ENCODE results near the gene NUP54. TPM values are rescaled to one million over a fixed set of nuclear protein-coding genes. Genes with fewer than 3 reads are reported as not detected.

Gene NUP54
- total and polyA plus RNA-seq, 2 donors from 2014 or later = 15.6 to 40.8 TPM

GRCh38 chr4:76090241-76090691 lies 57.9 kb downstream of the NUP54 start:
- H3K36me3 ChIP-seq (ENCODE audit: control insufficient read depth in 2 of 3, insufficient read depth in 3 of 3, low read length in 3 of 3) = no peaks in the 10 kb centered on the region
- intact Hi-C loops (cut with DNase I) = no loop called here
- H3K9ac ChIP-seq (ENCODE audit: low read length in 3 of 3) = no peak overlapping the region
- H3K27ac ChIP-seq (ENCODE audit: low read depth in 2 of 2, low read length in 2 of 2) = no peak overlapping the region
- DNase-seq (peak in 1 of 5 donors; percentile 29), FAIRE-seq (peak; percentile 78)
- H3K4me3 ChIP-seq (ENCODE audit: low read length in 3 of 3) = no peak overlapping the region
- H3K9me3 ChIP-seq (ENCODE audit: control insufficient read depth in 2 of 3, insufficient read depth in 1 of 3, low read length in 3 of 3) = no peaks in the 10 kb centered on the region
- peaks cover 0 to 2% (median 0%) of the 10 kb centered on the region in 3 donors for H3K4me1 ChIP-seq (ENCODE audit: control insufficient read depth in 2 of 3, insufficient read depth in 2 of 3, low read depth in 1 of 3, low read length in 3 of 3)
- no peak for TF ChIP-seq CTCF (IDR thresholded peaks at IDR 0.05; ENCODE audit: borderline replicate concordance, extremely low read depth, insufficient read depth)
- H3K27me3 ChIP-seq (ENCODE audit: control insufficient read depth, insufficient read depth, low read length) = no peaks in the 10 kb centered on the region

DNA sequence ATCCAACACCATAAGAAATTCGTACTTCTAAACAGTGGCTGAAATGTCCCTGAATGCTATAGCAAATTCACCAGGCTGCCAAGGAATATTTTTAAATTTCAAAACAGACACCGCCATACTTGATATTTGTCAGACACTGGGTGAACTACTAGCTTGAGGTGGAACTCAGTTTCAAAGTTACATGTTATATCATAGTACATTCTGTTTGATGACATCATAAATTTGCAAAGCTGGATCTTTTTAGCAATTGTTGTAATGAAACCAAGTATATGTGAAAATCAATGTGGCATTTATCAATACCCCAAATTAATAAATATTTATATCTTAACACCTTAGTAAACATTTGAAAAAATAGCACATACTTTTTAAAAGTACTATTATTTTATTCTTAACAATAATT lies 59.5 kb downstream of the NUP54 start:
- Histone ChIP-seq H3K36me3 (ENCODE audit: control insufficient read depth in 2 of 3, insufficient read depth in 3 of 3, low read length in 3 of 3) (no peaks in the 10 kb centered on the region), H3K9ac (ENCODE audit: low read length in 3 of 3) (no peak overlapping the region), H3K4me1 (ENCODE audit: control insufficient read depth in 2 of 3, insufficient read depth in 2 of 3, low read depth in 1 of 3, low read length in 3 of 3) (peaks cover 0 to 2% (median 0%) of the 10 kb centered on the region in 3 donors), H3K9me3 (ENCODE audit: control insufficient read depth in 2 of 3, insufficient read depth in 1 of 3, low read length in 3 of 3) (no peaks in the 10 kb centered on the region), H3K4me3 (ENCODE audit: low read length in 3 of 3) (no peak overlapping the region), H3K27me3 (ENCODE audit: control insufficient read depth, insufficient read depth, low read length) (no peaks in the 10 kb centered on the region), H3K27ac (ENCODE audit: low read depth in 2 of 2, low read length in 2 of 2) (no peak overlapping the region)
- intact Hi-C loops (cut with DNase I) = no loop called here
- FAIRE-seq = no peak
- TF ChIP-seq CTCF (IDR thresholded peaks at IDR 0.05; ENCODE audit: borderline replicate concordance, extremely low read depth, insufficient read depth) = no peak
- no peak for DNase-seq

GRCh38 chr4:76087007-76087769 lies 61.0 kb downstream of the NUP54 start:
- peak; percentile 51 for FAIRE-seq
- Histone ChIP-seq H3K27ac (ENCODE audit: low read depth in 2 of 2, low read length in 2 of 2) (no peak overlapping the region), H3K27me3 (ENCODE audit: control insufficient read depth, insufficient read depth, low read length) (no peaks in the 10 kb centered on the region), H3K9me3 (ENCODE audit: control insufficient read depth in 2 of 3, insufficient read depth in 1 of 3, low read length in 3 of 3) (no peaks in the 10 kb centered on the region), H3K4me1 (ENCODE audit: control insufficient read depth in 2 of 3, insufficient read depth in 2 of 3, low read depth in 1 of 3, low read length in 3 of 3) (peaks cover 0 to 2% (median 0%) of the 10 kb centered on the region in 3 donors), H3K36me3 (ENCODE audit: control insufficient read depth in 2 of 3, insufficient read depth in 3 of 3, low read length in 3 of 3) (no peaks in the 10 kb centered on the region), H3K4me3 (ENCODE audit: low read length in 3 of 3) (peak overlapping the region in 1 of 3 donors; percentile 40), H3K9ac (ENCODE audit: low read length in 3 of 3) (no peak overlapping the region)
- peak; percentile 42 to 76 (median 47) for DNase-seq
- intact Hi-C loops (cut with DNase I) = no loop called here
- peak; percentile 40 for TF ChIP-seq CTCF (IDR thresholded peaks at IDR 0.05; ENCODE audit: borderline replicate concordance, extremely low read depth, insufficient read depth)

Data from kidney (tissue), 14 donors.